ENCODE data around the gene CYP19A1.

The CYP19A1 gene

GRCh38 chr15:51161491-51162220 lies 176.7 kb downstream of the CYP19A1 start:
- in situ Hi-C loops (cut with MboI; ENCODE audit: low sequenced_read_pairs): loop anchor here (25.0 kb wide), 1 partner anchor 226 kb away; no protein-coding TSS in a partner anchor

DNA sequence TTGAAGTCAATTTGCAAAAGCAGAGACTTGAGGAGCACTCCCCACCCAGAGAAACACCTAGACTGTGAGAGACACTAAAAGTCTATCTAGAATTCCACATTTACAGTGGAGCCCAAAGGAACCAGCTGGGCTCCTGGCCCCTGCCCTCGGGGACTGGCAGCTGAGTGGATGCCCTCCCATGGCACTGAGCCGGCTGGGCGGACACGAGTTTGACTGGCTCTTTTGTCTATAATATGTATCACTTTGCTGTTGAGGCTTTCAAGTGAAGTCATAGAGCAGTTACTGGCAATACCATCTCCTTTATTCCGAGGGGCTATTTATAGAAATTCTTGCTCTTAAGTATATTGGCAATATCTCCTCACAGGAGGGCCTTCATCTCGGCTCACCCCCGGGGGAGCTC lies 177.9 kb downstream of the CYP19A1 start:
- in situ Hi-C loops (cut with MboI; ENCODE audit: low sequenced_read_pairs): loop anchor here (25.0 kb wide), 1 partner anchor 227 kb away; no protein-coding TSS in a partner anchor

All from HL-60/S4 treated with retinoic acid at 250 ng/mL for 4 days and 3 days (cell line).